Fibroblast of skin of right quadriceps (primary cell): ENCODE measurements around the gene ATF7.
"Not testable (repeated sequence)": the region's sequence is repeated elsewhere in the genome, so short reads cannot be mapped to it uniquely, and the experiment has no call there.

Experiments used
- DNase-seq: peaks from one replicate; pipeline ENCODE4 v3.0.0-alpha.2; 2013

Gene ATF7

DNA sequence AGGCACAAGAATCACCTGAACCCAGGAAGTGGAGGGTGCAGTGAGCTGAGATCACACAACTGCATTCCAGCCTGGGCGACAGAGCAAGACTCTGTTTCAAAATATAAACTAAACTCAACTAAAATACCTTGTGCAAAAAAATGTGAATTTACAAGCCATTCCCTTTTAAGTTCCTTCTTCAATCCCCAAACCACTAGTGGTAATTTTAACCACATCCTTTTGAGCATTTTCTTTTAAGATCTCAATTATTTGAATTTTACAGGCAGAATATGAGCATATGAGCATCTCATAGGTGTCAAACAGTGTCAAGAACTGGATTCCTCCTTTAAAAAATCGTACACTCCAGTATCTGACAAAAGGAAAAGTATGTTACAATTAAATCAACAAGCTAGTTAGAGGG is 61.9 kb downstream of the ATF7 start:
- DNase-seq, result no peak

DNA sequence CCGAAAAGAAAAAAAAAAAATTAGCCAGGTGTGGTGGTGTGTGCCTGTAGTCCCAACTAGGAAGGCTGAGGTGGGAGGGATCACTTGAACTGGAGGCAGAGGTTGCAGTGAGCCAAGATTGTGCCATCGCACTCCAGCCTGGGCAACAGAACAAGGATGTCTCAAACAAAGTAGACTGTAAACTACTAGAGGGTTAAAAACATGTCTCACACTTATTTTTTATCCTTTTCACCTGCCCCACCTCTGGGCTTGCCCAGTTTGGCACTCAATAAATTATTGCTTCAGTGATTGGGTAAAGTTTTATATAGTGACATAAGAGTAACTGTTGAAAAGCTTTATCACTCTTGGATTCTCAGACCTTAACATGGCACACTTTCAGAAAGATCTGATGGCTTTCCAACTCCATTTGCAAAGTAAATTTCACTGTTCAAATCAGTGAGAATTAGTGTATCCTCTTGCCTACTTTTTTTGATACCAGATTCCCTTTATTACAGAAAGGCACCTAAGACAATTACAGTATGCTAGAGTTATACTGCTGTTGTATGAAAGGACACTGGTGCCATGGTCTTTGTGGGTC is 62.6 kb downstream of the ATF7 start:
- DNase-seq, result no peak

DNA sequence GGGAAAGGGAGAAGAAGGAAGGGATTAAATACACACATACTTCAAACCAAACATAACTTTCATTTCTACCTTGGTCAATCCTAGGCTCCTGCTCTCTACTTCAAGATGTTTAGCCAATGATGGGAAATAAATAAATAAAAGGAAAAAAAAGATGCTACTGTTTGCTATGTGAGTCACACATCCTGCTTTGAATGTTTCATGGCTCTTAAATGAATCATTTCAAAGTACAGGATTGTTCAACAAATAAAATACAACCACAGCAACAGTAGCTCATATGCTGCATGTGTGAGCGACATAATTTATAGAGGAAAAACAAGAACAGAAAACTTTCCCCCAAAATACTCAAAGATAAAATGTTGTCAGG is 64.6 kb downstream of the ATF7 start:
- peak; percentile 92 for DNase-seq

DNA sequence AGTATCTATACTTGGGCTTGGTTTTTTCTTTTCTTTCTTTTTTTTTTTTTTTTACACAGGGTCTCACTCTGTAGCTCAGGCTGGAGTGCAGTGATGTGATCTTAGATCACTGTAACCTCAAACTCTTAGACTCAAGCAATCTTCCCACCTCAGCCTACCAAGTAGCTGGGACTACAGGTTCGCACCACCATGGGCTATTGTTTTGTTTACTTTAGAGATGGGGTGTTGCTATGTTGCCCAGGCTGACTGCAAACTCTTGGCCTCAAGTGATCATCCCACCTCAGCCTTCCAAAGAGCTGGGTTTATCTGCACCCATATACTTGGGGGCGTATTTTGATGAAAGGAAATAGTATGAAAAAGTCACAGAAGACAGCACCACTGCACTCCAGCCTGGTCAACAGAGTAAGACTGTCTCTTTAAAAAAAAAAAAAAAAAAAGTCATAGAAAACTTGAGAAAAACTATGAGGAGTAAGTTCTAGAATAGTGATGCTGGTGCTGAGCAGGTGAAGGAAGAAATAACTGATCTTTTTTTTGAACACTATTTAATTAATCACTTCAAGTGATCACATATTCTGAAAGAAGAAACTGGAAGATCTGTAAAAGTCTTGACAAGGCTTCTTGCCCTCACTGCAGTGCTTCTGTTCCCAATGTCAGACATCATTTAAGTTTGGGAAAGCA is 65.1 kb downstream of the ATF7 start:
- no peak for DNase-seq

DNA sequence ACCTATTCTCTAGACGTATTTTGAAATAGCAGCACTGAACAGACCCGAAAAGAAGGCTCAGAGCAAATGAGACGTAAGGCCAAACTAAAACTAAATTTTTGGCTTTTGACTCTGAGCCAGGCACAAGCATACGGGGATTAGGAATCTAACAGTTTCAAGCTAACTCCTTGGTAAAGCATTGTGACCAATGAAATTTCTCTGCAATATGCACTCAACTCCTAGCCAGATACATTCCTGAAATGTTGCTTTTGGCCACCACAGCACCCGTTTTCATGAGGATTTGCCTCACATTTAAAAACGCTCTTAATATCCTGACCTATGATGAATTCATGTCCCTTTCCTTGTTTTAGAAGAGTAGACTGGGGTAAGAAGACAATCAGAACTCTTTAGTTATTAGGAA is 65.8 kb downstream of the ATF7 start:
- DNase-seq, result peak; percentile 82

DNA sequence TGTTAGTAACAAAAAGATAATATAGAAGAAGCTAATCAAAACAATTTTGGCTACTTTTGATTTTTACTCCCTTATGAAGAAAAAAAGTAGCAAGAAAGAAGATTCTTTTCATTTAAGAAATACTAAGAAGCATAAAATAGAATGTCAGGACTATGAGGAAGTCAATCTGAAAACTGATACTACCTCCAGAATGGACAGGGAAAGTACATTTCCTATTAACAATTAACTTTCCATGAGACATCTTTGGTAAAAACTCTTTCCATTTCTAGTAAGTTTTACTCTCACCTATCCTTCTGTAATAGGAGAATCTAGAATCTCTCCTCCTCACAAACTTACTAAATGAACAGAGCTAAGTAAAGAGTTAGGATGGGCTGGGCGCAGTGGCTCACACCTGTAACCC is 67.6 kb downstream of the ATF7 start:
- DNase-seq, result no peak

DNA sequence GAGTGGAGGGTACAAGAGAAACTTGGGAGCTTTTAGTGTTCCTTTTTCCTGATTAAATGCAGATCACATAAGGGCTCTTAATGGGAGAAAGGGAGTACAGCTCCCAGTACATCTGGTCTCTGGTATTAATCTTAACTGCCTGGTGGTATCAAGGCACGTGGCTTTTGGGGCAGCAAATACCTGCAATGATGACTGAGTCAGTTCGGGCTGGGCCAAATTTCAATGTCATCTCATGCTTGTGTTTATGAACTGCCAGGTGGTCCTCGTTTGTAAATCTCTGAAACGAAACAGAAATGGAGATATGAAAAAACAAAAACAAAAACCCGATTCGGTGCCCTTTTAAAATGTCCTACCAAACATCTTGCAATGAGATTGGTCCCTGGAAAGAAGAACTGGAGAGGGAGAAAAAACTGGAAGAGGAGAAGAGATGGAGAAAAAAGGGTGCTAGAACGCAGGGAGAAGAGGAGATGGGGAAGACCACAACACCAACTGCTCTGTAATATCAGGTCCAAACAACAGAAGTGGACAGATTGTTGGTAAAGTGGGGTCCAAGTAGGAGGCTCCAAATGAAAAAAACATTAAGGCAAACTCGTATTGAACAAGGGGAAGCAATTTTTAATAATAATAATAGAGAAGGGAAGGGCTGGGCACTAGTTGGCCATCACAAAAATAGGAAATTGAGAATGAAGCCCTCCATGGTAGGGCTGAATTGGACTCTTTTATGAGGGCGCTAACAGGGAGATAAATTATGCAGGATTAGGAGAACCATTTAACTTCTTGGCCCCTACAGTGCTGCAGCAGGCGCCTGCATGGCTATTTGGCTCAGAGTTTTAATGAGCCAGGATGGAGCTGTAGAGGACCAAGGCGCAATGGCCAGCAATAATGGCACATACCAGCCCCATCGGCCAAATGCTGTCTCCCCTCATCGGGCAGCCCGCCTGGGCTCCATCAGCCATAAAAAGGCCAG is 73.5 kb downstream of the ATF7 start:
- DNase-seq, result no peak

DNA sequence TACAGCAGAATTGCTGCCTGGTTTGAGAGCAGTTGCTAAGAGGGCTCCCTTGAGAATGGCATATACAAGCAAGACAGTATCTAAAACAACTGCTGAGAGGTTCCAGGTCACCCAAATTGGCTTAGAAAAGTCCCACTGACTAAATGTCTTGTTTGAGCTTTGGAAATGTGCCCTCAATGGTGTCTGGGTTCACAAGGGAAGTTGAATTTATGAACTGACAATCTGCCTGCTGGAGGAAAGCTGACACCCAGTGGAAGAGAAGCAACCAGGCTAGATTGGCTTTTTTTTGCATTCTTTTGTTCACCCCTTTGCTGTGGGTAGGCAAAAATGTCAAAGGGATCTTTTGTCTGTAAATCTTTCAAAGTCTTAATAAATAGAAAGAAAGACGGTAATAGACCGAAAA is 74.3 kb downstream of the ATF7 start:
- no peak for DNase-seq

DNA sequence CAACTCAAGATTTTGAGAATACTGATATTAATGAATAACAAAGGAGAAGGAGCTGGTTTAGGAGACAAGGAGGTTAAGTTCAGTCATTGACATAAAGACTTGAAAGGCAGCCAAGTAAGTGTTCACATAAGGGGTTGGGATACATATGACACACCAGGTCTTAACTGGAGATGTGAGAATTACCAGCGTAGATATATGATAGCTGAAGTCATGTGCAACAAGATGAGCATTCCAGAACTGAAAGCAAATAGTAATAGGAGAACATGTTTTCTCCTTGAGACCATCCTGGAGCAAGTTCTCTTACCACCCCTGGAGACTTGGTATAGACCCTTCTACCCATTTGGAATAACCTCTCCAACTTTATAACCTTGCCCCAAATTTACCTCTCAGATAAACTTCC is 75.6 kb downstream of the ATF7 start:
- peak; percentile 70 for DNase-seq

DNA sequence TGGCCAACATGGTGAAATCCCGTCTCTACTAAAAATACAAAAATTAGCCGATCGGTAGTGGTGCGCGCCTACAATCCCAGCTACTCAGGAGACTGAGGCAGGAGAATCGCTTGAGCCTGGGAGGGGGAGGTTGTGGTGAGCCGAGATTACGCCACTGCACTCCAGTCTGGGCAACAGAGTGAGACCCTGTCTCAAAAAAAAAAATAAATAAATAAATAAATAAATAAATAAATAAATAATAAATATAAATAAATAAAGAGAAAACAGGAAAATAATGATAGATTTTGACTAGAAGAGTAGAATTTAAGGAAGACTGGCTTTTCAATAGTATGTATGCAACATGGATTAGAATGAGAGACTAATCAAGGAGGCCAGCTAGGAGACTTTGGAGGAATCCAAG is 76.1 kb downstream of the ATF7 start:
- not testable (repeated sequence) for DNase-seq

DNA sequence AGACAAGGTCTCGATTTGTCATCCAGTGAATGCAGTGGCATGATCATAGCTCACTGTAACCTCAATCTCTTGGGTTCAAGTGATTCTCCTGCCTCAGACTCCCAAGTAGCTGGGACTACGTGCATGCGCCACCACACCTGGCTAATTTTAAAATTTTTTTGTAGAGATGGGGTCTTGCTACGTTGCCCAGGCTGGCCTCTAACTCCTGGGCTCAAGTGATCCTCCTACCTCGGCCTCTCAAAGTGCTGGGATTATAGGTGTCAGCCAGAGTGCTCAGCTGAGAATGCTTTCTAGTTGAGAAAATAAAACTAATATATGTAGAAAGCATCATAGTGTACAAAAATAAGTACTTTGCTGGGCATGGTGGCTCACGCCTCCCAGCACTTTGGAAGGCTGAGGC is 77.8 kb downstream of the ATF7 start:
- DNase-seq, result not testable (repeated sequence)

DNA sequence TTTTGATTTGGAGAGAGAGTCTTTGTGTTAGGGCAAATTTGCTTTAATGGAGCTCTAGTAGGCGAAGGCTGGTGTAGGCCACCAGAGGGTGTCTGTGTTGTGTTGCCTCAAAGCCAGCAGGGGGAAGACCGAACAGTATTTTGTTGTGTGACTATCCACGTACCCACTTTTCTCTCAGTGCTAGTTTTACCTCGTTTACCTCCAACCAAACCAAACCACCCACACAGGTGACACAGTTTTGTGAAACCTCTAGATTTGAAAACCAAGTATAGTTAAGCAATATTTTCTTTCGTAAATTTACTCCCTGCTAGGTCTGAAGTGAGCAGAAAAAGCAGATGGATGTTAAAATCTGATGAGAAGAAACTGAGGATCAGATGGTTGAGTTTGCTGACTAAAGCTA is 82.6 kb downstream of the ATF7 start:
- peak; percentile 69 for DNase-seq

DNA sequence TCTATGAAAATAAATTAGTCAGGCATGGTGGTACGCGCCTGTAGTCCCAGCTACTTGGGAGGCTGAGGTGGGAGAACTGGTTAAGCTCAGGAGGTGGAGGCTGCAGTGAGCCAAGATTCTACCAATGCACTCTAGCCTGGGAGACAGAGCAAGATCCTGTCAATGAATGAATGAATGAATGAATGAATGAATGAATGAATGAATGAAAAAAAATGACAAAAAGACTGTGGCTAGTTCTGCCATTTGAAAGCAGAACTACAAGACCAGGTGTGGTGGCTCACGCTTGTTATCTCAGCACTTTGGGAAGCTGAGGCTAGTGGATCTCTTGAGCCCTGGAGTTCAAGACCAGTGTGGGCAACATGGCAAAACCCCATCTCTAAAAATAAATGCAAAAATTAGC is 86.7 kb downstream of the ATF7 start:
- DNase-seq, result no peak

DNA sequence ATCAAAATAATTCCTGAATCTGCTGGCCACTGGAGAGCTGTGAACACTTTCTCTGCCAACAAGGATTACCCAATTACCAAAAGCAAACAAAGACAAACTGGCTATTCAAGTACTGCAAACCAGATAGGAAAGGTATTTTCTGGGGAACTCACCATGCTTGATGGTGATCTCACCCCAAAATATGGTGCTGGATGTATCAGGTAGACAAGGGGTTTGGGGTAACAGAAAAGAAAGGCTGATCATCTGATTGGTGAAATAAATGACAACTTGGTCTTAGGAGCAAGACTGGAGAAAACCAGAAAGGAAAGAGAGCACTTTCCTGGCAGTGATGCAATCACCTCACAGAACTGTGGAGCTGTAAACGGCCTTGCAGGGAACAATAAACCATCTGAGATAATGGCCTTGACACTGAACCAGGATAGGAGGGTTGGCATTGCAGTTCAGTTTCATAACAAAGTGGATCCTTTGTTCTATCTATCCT is 87.9 kb downstream of the ATF7 start:
- DNase-seq, result peak; percentile 42

DNA sequence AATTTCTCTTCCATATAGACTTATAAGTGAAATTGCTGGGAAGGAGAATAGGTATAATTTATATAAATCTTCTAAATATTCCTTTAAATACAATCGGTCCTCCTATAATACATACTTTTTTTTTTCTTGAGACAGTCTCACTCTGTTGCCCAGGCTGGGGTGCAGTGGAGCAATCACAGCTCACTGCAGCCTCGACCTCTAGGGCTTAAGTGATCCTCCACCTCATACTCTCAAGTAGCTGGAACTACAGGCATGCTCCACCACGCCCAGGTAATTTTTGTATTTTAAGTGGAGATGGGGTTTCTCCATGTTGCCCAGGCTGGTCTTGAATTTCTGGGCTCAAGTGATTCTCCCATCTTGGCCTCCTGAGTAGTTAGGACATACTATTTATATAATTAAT is 89.2 kb downstream of the ATF7 start:
- DNase-seq, result no peak

DNA sequence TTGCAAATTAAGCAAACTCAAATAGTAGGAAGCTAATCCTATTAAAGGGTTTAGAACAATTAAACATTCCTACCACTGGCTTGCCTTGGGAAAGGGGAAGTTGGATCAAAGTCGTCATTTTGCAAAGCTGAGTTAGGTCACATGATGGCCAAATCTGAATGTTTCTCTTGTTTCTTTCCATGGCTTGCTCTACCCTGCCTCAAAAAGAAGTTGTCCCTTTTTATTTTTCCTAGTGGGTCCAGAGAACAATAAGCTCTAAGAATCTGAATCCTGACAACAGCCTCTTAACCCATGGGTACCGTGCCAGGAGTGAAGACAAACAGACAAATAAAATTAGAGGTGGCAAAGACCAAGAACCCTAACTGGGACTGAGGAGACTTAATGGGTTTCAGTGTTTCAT is 92.7 kb downstream of the ATF7 start:
- DNase-seq, result no peak

DNA sequence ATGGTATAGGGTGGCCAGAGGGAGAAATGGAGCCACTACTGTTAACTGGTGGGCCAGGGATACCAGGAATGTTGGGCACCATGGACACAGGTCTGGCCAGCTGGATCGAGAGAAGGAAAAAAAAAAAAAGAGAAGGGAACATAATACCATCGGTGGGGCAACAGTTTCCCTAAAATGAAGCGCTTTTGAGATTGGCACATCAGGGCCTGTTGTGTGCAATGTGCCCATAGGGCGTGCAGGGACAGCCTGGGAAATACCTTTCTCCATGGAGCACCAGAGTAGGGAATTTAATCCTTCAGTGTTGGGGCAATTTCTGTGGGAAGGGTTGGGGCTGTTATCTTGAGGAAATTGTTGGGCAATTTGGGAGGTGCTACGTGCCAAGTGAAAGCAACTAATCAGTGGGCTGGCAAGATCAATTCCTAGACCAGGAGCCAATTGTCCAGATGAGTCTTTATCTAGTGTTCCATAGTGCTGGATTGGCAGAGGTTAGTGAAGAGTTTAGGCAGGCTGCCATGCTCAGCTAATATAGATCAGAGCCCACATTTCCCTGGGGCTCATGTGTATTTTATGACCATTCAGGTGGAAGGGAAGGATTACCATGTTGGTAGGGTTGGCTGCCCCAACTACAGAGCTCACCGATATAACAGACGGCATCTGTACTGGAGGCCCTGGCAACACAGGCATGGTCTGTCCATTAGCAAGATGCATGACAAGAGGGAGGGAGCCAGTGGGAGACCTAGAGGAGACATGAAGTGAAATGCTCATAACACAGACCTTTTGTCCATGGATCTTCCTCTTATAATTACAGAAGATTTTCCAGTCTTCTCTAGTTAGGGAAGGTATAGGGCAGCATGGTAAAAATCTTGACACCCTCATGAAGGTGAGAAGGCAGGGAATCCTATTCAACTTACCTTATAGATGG is 93.4 kb downstream of the ATF7 start:
- no peak for DNase-seq

DNA sequence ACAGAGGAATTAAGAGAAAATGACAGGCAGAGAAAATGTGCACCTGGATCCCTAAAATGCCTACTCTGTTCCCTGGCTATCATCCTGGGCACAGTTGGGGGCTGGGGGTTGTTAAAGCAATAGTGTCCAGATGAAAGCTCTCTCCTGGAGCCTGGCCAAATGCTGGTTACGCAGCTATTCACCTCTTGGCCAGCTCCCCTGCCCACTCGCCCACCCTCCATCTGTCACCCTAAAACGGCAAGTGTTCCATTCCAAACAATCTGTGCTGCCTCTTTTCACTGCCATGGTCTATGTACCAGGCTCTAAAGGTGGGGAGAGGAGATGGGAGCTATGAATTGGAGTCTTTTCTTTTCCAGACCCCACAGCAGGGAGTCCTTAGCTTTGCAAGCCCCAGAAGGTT is 94.2 kb downstream of the ATF7 start:
- DNase-seq, result no peak

DNA sequence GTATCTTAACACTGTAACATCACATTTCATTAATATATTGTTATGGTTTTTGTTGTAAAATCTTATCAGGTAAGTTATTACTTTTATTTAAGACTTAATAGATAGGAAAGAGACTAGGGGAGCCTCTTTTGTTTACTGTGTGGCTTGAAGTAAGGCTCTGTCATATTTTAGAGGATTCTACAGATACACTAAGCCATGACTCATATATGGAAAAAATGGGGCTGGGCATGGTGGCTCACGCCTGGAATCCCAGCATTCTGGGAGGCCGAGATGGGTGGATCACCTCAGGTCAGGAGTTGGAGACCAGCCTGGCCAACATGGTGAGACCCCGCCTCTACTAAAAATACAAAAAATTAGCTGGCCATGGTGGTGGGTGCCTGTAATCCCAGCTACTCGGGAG is 95.3 kb downstream of the ATF7 start:
- peak; percentile 33 for DNase-seq

DNA sequence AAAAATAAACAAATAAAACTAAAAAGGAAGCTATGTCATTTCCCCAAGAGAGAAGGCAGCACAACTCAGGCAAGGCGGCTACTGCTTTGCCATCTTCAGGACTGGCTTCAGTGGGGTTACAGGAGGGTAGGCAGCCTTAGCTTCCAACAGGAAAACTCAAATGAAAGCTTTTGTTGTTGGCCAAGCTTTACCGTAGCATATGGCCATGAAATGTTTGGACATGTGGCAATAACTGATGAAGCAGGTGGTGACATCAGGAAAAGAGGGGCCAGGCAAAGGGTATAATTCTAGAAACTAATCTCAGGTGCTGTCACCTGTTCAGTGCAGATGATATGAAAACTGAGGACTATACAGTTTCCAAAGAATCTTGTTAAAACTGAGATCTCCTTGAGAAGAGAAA is 96.1 kb downstream of the ATF7 start:
- no peak for DNase-seq

DNA sequence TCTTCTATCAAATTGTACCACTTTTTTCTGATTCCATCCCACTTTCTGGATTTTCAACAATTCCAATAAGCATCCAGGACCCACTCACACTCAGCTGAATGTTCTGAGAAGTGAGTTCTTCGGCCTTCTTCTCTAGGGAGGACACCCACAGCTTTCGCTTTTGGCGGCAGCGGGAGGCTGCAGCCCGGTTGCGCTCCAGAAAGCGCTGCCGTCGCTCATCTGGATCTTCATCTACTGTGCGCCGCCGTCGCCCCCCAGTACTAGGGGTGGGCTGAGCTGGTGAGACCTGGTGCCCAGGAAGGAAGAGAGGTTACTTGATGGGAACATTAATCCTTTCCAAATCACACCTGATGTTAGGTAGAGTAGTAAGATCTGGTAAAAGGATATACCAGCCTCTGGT is 101.7 kb downstream of the ATF7 start:
- no peak for DNase-seq

DNA sequence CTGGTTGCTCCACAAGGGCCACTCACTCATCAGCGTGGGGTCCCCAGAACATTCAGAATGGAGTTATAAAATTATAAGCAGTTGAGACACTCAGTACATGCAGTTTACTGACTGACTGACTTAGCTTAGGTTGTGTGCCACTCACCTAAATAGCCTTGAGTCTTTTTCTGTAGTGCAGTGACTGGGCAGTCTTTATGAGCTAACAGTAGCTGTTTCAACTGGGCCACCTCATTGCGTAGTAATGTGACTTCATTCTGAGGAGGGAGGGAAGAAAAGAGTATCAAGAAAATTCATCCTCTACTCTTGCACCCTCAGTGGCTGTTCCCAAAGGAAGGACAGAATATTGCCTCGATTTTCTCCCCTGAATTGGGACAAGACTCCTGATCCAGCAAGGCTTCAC is 103.1 kb downstream of the ATF7 start:
- no peak for DNase-seq

DNA sequence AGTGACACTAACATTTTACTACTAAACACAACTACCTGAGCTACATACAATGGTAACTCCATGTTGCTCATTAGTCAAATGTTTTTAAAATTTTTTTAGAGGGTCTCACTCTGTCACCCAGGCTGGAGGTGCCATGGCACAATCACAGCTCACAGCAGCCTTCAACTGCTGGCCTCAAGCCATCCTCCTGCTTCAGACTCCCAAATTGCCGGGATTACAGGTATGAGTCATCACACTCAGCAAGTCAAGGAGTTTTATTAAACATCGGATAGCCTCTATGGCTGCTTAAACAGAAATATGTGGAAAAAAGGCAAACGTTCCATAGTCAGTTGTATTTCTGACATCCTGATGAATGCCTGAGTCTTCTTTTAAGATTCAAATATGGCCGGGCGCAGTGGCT is 107.8 kb downstream of the ATF7 start:
- DNase-seq, result peak; percentile 29
